SK-N-MC (cell line): ENCODE results near the gene PGAM1.

ENCODE experiments used
- EZH2 ChIP-seq: fragments of 200-600 bp; sonication (generic); IDR thresholded peaks from one replicate; pipeline ENCODE4 v1.6.1; 2017; ENCODE audit warnings: antibody characterized with exemption
- POLR2AphosphoS5 ChIP-seq: IDR thresholded peaks from 2 replicates; pipeline ENCODE4 v1.6.1; 2012; ENCODE audit warnings: mild to moderate bottlenecking, low read depth, low read length, borderline replicate concordance

- TF ChIP-seq POLR2AphosphoS5: no peak
- no peak for TF ChIP-seq EZH2
Observed at GRCh38 chr10:97380516-97380915, 45.5 kb upstream of the PGAM1 start.
